HG03378 (cell line): ENCODE results near the gene SGMS1.
"Not testable (repeated sequence)": the region's sequence is repeated elsewhere in the genome, so short reads cannot be mapped to it uniquely, and the experiment has no call there.

Source experiments
- ATAC-seq: cut with Tn5 transposase; IDR thresholded peaks from one replicate; pipeline ENCODE4 v1.9.1; 2021; ENCODE audit warnings: mild to moderate bottlenecking, moderate library complexity; ENCODE audit not compliant: unreplicated experiment

SGMS1 gene

DNA sequence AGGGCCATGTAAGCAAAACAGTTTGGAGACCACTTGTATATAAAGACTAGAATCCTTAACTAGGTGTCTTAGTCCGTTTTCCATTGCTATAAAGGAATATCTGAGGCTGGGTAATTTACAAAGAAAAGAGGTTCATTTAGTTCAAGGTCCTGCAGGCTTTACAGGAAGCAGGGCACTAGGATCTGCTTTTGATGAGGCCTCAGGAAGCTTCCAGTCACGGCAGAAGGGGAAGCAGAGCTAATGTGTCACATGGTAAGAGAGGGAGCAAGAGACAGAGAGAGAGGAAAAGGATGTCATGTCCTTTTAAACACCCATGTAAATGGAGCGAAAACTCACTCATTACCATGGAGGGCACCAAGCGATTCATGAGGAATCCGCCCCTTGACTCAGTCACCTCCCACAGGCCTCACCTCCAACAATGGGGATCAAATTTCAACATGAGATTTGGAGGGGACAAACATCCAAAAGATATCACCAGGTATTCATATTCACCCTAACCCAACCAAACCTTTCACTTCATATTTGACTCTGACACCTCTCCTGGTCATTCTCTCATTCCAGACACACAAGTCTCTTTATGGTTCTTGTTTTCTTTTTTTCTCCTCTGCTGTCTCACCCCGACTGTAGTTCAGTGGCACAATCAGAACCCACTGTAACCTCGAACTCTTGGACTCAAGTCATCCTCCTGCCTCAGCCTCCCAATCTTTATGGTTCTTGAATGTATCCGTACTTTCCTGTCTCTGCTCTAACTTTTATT, 342.4 kb downstream of the SGMS1 start:
- ATAC-seq = no peak

DNA sequence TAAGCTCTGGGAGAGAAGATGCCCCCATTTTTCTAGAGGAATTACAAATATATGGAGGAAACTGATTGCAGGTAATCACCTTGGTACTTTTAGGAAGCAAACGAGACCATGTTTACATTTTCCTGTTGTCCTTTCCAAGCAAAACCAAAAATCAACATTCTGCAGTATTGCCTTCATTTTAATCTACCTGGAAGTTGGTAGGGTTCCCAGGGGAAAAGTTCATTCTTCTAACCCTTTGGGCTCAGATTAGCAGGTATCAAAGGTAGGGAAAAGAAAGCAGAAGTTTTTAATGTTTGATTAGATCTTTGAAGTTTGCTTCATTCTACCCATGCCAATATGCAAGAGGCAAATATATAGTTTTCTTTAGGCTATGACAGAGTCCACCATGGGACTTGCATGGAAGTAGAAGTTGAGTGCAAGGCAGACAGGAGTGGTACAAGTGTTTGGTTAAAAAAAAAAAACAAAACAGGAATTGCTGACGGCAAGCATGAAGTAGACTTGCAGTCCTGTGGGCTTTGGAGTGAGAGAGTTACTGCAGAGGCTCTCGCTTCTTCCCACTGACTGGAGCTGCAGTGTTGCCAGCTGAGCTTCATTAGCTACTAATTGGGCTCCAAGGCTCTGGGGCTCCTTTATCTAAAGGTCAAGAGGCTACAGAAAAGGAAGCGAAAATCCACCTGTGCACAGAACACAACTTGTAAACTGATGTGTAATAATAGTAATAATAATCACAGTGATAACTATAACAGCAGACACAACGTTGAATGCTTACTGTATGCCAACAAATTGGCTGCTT, 343.5 kb downstream of the SGMS1 start:
- ATAC-seq = no peak

DNA sequence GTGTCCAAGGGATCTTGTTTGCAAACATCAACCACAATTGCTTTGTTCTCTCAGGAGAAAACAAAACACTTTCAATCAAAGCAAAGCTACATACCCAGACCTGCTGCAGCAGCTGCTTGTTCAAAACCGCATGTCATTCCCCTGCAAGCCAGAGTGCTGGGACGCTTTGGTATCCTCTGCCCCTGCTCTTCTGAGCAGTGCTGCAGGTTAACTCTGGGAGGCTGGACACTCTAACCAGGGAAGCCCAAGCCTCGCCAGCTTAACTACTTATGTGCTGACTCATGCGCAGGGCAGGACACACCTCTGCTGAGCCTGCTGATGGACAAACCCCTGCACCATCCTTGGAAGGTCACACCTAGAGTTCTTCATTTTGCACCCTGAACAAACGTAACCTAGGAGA, 344.3 kb downstream of the SGMS1 start:
- ATAC-seq = no peak

DNA sequence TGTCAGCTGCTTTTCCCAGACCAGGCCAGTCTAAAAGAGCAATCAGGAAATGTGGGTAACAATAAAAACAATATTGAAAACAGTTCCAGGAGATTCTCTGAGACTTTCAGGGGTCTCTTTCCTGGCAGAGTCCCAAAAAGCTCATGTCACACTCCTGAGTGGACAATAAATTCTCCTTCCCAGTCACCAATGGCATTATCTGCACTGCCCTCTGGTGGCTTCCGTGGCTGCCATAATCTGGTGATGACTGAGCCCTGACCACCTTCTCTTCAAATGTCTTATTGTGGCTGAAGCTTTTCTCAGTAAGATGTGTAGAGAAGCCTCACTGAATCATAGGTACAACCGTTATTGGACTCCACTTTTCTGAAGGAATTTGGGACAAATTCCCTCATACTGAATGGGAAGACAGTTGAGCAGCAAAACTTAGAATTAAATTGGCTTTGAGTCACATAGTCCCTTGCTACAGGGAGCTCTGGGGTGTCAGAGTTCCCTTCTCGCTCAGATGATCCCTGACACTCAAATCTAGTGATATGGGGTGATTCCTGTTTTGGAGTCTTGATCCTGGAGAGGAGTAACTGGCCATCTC, 348.0 kb downstream of the SGMS1 start:
- peak; percentile 80 for ATAC-seq

DNA sequence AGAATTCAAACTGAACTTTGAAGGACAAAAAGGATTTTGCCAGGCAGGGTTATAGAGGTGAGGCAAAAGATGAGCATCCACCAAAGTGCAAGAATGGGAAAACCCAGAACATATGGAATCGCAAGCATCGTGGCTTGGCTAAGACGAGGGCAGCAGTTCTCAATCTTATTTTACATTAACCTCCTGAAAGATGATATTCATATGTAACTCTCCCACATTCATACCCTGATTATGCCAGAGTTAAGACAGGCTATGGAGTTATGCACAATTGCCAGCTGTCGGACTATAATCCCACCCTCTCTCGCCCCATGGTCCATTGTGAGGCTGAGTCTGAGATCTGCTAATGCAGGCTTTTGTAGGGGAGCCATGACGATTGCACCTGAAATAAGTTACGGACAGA, 351.2 kb downstream of the SGMS1 start:
- ATAC-seq = no peak

DNA sequence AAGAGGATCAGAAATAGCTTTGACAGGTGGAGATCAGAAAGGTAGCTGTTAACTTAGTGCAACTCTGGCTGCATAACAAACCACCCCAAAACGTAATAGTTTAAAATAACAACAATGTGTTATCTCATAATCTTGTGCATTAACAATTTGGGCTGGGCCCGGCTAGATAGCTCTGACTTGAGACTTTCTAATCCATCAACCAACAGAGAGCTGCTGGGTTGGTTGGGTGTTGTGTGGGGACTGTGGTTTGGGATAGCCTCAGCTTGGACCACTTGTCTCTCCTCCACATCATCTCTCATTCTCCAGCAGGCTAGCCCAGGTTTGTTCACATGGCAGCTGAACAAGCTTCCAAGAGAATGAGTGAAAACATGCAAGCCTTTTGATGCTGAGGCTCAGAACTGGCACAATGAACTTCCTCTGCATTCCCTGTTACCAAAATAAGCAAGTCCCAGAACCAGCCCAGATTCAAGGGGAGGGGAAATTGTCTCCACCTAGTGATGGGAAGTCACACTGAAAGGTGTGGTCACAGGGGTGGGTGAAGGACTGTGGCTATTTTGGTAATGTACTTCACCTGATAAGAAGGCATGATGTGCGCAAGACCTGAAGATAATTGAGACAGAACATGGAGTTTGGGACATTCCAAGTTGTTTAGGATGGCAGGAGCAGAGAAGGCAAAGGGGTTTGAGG, 352.0 kb downstream of the SGMS1 start:
- ATAC-seq = no peak

DNA sequence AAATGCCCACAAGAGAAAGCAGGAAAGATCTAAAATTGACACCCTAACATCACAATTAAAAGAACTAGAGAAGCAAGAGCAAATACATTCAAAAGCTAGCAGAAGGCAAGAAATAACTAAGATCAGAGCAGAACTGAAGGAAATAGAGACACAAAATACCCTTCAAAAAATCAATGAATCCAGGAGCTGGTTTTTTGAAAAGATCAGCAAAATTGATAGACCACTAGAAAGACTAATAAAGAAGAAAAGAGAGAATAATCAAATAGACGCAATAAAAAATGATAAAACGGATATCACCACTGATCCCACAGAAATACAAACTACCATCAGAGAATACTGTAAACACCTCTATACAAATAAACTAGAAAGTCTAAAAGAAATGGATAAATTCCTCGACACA, 355.9 kb downstream of the SGMS1 start:
- ATAC-seq = not testable (repeated sequence)

DNA sequence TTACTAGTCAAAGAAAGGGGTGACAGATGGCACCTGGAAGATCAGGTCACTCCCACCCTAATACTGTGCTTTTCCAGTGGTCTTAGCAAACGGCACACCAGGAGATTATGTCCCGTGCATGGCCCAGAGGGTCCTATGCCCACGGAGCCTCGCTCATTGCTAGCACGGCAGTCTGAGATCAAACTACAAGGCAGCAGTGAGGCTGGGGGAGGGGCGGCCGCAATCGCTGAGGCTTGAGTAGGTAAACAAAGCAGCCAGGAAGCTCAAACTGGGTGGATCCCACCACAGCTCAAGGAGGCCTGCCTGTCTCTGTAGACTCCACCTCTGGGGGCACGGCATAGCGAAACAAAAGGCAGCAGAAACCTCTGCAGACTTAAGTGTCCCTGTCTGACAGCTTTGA, 361.1 kb downstream of the SGMS1 start:
- not testable (repeated sequence) for ATAC-seq

DNA sequence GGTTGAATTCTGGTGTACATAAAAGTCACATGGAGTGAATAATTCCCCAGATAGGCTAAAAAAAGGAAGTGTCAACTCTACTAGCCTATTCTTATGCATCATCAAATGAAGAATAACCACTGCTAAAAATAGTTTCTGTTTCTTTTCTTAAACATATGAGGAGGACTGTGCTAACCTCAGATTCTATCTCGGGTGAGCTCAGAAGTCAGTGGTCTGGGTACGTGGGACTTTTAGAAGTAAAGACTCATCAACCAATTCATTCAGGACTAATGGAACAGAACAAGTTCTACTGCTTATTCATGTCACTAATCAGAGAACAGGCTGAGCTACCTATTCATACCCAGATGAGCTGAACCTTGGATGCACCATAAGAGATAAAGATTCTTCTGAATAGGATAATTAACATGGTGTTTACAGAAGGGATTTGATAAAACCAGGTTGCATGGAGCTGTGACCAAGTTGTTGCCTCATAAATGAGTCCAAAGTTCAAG, 362.9 kb downstream of the SGMS1 start:
- peak; percentile 99 for ATAC-seq
